H9 (cell line): Measurements from ENCODE around the gene AKT3. TPM values are rescaled to one million over a fixed set of nuclear protein-coding genes. Genes with fewer than 3 reads are reported as not detected.

Source experiments
- DNase-seq: peaks from one replicate; pipeline ENCODE4 v3.0.0-alpha.2; 2017
- H2AFZ ChIP-seq: one replicate; pipeline ENCODE4 v1.6.1; 2013; ENCODE audit warnings: mild to moderate bottlenecking, low read length, control low read depth, moderate library complexity
- H2AK5ac ChIP-seq: 2 replicates; pipeline ENCODE4 v1.6.1; 2013; ENCODE audit warnings: low read length, control low read depth, mixed read lengths; ENCODE audit not compliant: insufficient read length
- H2BK120ac ChIP-seq: one replicate; pipeline ENCODE4 v1.6.1; 2013; ENCODE audit warnings: low read depth, mild to moderate bottlenecking, low read length, control low read depth, inconsistent platforms; ENCODE audit not compliant: poor library complexity, severe bottlenecking
- H2BK12ac ChIP-seq: 2 replicates; pipeline ENCODE4 v1.6.1; 2013; ENCODE audit warnings: low read length, control low read depth, mixed read lengths, low read depth; ENCODE audit not compliant: insufficient read length
- H2BK15ac ChIP-seq: 2 replicates; pipeline ENCODE4 v1.6.1; 2013; ENCODE audit warnings: low read depth, low read length, control low read depth
- H2BK20ac ChIP-seq: one replicate; pipeline ENCODE4 v1.6.1; 2013; ENCODE audit warnings: low read depth, mild to moderate bottlenecking, low read length, control low read depth, inconsistent platforms; ENCODE audit not compliant: poor library complexity, severe bottlenecking
- H2BK5ac ChIP-seq: 2 replicates; pipeline ENCODE4 v1.6.1; 2013; ENCODE audit warnings: low read length, control low read depth, mixed read lengths; ENCODE audit not compliant: insufficient read length
- H3K14ac ChIP-seq: 2 replicates; pipeline ENCODE4 v1.6.1; 2013; ENCODE audit warnings: low read length, control low read depth; ENCODE audit not compliant: insufficient read depth
- H3K18ac ChIP-seq: 2 replicates; pipeline ENCODE4 v1.6.1; 2013; ENCODE audit warnings: low read depth, mild to moderate bottlenecking, mixed read lengths, low read length, control low read depth; ENCODE audit not compliant: insufficient read length
- H3K23ac ChIP-seq: 2 replicates; pipeline ENCODE4 v1.6.1; 2013; ENCODE audit warnings: low read length, control low read depth, mixed read lengths, low read depth; ENCODE audit not compliant: insufficient read length
- H3K23me2 ChIP-seq: 2 replicates; pipeline ENCODE4 v1.6.1; 2013; ENCODE audit warnings: low read depth, mild to moderate bottlenecking, mixed read lengths, low read length, control low read depth; ENCODE audit not compliant: insufficient read length, poor library complexity, severe bottlenecking
- H3K27ac ChIP-seq: 2 replicates; pipeline ENCODE4 v1.5.1; 2013; ENCODE audit warnings: low read length, control low read depth, mixed read lengths, low read depth; ENCODE audit not compliant: insufficient read length
- H3K27me3 ChIP-seq: 2 replicates; pipeline ENCODE4 v1.6.1; 2013; ENCODE audit warnings: low read length, control low read depth, inconsistent platforms; ENCODE audit not compliant: insufficient read depth
- H3K4ac ChIP-seq: 2 replicates; pipeline ENCODE4 v1.6.1; 2013; ENCODE audit warnings: low read depth, mild to moderate bottlenecking, control low read depth, inconsistent platforms, low read length, moderate library complexity
- H3K4me1 ChIP-seq: 2 replicates; pipeline ENCODE4 v1.6.1; 2013; ENCODE audit warnings: low read length, control low read depth, inconsistent platforms; ENCODE audit not compliant: insufficient read depth
- H3K4me2 ChIP-seq: 2 replicates; pipeline ENCODE4 v1.6.1; 2013; ENCODE audit warnings: low read length, control low read depth, mixed read lengths; ENCODE audit not compliant: insufficient read length, insufficient read depth
- H3K56ac ChIP-seq: 2 replicates; pipeline ENCODE4 v1.6.1; 2013; ENCODE audit warnings: low read depth, mild to moderate bottlenecking, mixed read lengths, low read length, control low read depth; ENCODE audit not compliant: insufficient read length
- H3K79me1 ChIP-seq: 2 replicates; pipeline ENCODE4 v1.6.1; 2013; ENCODE audit warnings: low read depth, mild to moderate bottlenecking, moderate library complexity, low read length, control low read depth, inconsistent platforms; ENCODE audit not compliant: insufficient read depth, poor library complexity, severe bottlenecking
- H3K79me2 ChIP-seq: 2 replicates; pipeline ENCODE4 v1.6.1; 2013; ENCODE audit warnings: low read length, control low read depth, inconsistent platforms; ENCODE audit not compliant: insufficient read depth
- H3K9ac ChIP-seq: 2 replicates; pipeline ENCODE4 v1.6.1; 2013; ENCODE audit warnings: low read length, control low read depth, mixed read lengths; ENCODE audit not compliant: insufficient read length; ENCODE audit errors: extremely low read depth
- H3K9me3 ChIP-seq: one replicate; pipeline ENCODE4 v1.6.1; 2013; ENCODE audit warnings: low read depth, low read length, inconsistent platforms; ENCODE audit not compliant: control insufficient read depth
- H3T11ph ChIP-seq: one replicate; pipeline ENCODE4 v1.6.1; 2013; ENCODE audit warnings: mild to moderate bottlenecking, low read length, control low read depth, inconsistent platforms
- H4K20me1 ChIP-seq: one replicate; pipeline ENCODE4 v1.6.1; 2013; ENCODE audit not compliant: control insufficient read depth, insufficient read length, insufficient read depth
- H4K5ac ChIP-seq: 2 replicates; pipeline ENCODE4 v1.6.1; 2013; ENCODE audit warnings: low read depth, mild to moderate bottlenecking, mixed read lengths, low read length, control low read depth; ENCODE audit not compliant: insufficient read length
- H4K8ac ChIP-seq: replicated peaks from 2 replicates; pipeline ENCODE4 v1.6.1; 2013; ENCODE audit warnings: low read length, control low read depth, mixed read lengths, low read depth; ENCODE audit not compliant: insufficient read length
- H4K91ac ChIP-seq: 2 replicates; pipeline ENCODE4 v1.6.1; 2013; ENCODE audit warnings: low read depth, mild to moderate bottlenecking, moderate library complexity, mixed read lengths, low read length, control low read depth; ENCODE audit not compliant: insufficient read length
- H3K27ac Mint-ChIP-seq, 3 experiments: 2 replicates in 2 of 3; 3 replicates in 1 of 3; pipeline ENCODE4 v1.8.0; 2020 to 2021; ENCODE audit warnings: mixed read lengths in 3 of 3, mild to moderate bottlenecking in 1 of 3, moderate library complexity in 1 of 3
- H3K27me3 Mint-ChIP-seq: 2 replicates; pipeline ENCODE4 v1.8.0; 2021; ENCODE audit warnings: low read depth, mild to moderate bottlenecking, moderate library complexity, mixed read lengths
- H3K36me3 Mint-ChIP-seq, 3 experiments: 2 replicates in 2 of 3; 3 replicates in 1 of 3; pipeline ENCODE4 v1.8.0; 2020 to 2021; ENCODE audit warnings: low read depth in 3 of 3, mixed read lengths in 3 of 3; ENCODE audit not compliant: insufficient read depth in 1 of 3
- H3K4me1 Mint-ChIP-seq, 2 experiments: 2 replicates each; pipeline ENCODE4 v1.8.0; 2020; ENCODE audit warnings: mixed read lengths in 2 of 2
- H3K4me3 Mint-ChIP-seq, 2 experiments: 2 replicates in 1 of 2; 3 replicates in 1 of 2; pipeline ENCODE4 v1.8.0; 2020 to 2021; ENCODE audit warnings: mild to moderate bottlenecking in 2 of 2, mixed read lengths in 2 of 2, moderate library complexity in 1 of 2
- H3K9me3 Mint-ChIP-seq, 2 experiments: 2 replicates in 1 of 2; 3 replicates in 1 of 2; pipeline ENCODE4 v1.8.0; 2020; ENCODE audit warnings: mild to moderate bottlenecking in 2 of 2, mixed read lengths in 2 of 2, moderate library complexity in 1 of 2
- CTCF ChIP-seq: fragments of 200-600 bp; sonication (generic); conservative IDR thresholded peaks from 3 replicates; pipeline ENCODE4 v1.8.0; 2021; ENCODE audit warnings: antibody characterized with exemption, mild to moderate bottlenecking
- total RNA-seq: library from RNA; stranded (reverse); gene quantifications from 2 replicates; pipeline ENCODE4 v1.2.1, GENCODE V29; 2021

AKT3 gene
- total RNA-seq, 1 experiment from 2014 or later = 27.8 TPM

- H2BK5ac ChIP-seq = no peak overlapping the region
- no peak overlapping the region for H3K56ac ChIP-seq
- no peak overlapping the region for H4K5ac ChIP-seq
- no peaks in the 10 kb centered on the region for H3K79me1 ChIP-seq
- no peaks in the 10 kb centered on the region for H3K23me2 ChIP-seq
- H3K27ac ChIP-seq = no peak overlapping the region
- H3K4me1 Mint-ChIP-seq = peaks cover 13% of the 10 kb centered on the region in 2 experiments
- H3K27me3 Mint-ChIP-seq = no peaks in the 10 kb centered on the region
- H3K4me2 ChIP-seq = no peak overlapping the region
- no peak overlapping the region for H2AK5ac ChIP-seq
- no peak overlapping the region for H3K14ac ChIP-seq
- no peaks in the 10 kb centered on the region for H3K9me3 ChIP-seq
- no peak overlapping the region for H3T11ph ChIP-seq
- no peak overlapping the region for H2BK120ac ChIP-seq
- no peak overlapping the region for H2BK15ac ChIP-seq
- H2BK12ac ChIP-seq = no peak overlapping the region
- no peaks in the 10 kb centered on the region for H3K9me3 Mint-ChIP-seq
- no peaks in the 10 kb centered on the region for H3K79me2 ChIP-seq
- no peak overlapping the region for H3K27ac Mint-ChIP-seq
- no peak overlapping the region for H3K9ac ChIP-seq
- peaks cover 4% of the 10 kb centered on the region; the same call in 1 of the 2 replicates for H3K4me1 ChIP-seq
- H3K18ac ChIP-seq = no peak overlapping the region
- no peak overlapping the region for H3K4me3 Mint-ChIP-seq
- H4K20me1 ChIP-seq = no peaks in the 10 kb centered on the region
- H3K23ac ChIP-seq = no peak overlapping the region
- TF ChIP-seq CTCF = no peak
- no peak overlapping the region for H4K91ac ChIP-seq
- no peak overlapping the region for H2AFZ ChIP-seq
- no peaks in the 10 kb centered on the region for H3K27me3 ChIP-seq
- no peak overlapping the region for H4K8ac ChIP-seq
- H2BK20ac ChIP-seq = no peak overlapping the region
- DNase-seq = no peak
- H3K36me3 Mint-ChIP-seq = no peaks in the 10 kb centered on the region
- no peak overlapping the region for H3K4ac ChIP-seq
Measured at GRCh38 chr1:243756529-243756928, 93.5 kb downstream of the AKT3 start.
